GM23338 (cell line): ENCODE results near the gene RBPJL. TPM values are rescaled to one million over a fixed set of nuclear protein-coding genes. Genes with fewer than 3 reads are reported as not detected.
A peak's percentile ranks its signal among the peaks of the same experiment; 100 is the strongest.

ENCODE experiments used
- ATAC-seq: fragments of 200-7000 bp; cut with Tn5 transposase; 3 replicates; pipeline ENCODE4 v1.9.1; 2020
- DNase-seq: peaks from one replicate; pipeline ENCODE4 v3.0.0-alpha.2; 2015; ENCODE audit warnings: low spot score
- H2AFZ ChIP-seq: fragments of 200-600 bp; sonication (generic); 2 replicates; pipeline ENCODE4 v1.8.0; 2016; ENCODE audit warnings: antibody characterized with exemption, mild to moderate bottlenecking, moderate library complexity
- H3F3A ChIP-seq: fragments of 200-600 bp; sonication (generic); replicated peaks from 2 replicates; pipeline ENCODE4 v1.8.0; 2017; ENCODE audit warnings: antibody characterized with exemption, mixed run types, low read depth
- H3K27ac ChIP-seq: fragments of 200-600 bp; sonication (generic); 2 replicates; pipeline ENCODE4 v1.6.1; 2016; ENCODE audit warnings: low read depth
- H3K27me3 ChIP-seq: fragments of 200-600 bp; sonication (generic); 2 replicates; pipeline ENCODE4 v1.8.0; 2016; ENCODE audit warnings: mild to moderate bottlenecking, mixed run types, moderate library complexity; ENCODE audit not compliant: insufficient read depth
- H3K36me3 ChIP-seq: fragments of 200-600 bp; sonication (generic); 2 replicates; pipeline ENCODE4 v1.8.0; 2016; ENCODE audit warnings: mild to moderate bottlenecking; ENCODE audit not compliant: insufficient read depth
- H3K4me1 ChIP-seq: fragments of 200-600 bp; sonication (generic); 2 replicates; pipeline ENCODE4 v1.8.0; 2016; ENCODE audit warnings: mild to moderate bottlenecking, moderate library complexity; ENCODE audit not compliant: insufficient read depth
- H3K4me2 ChIP-seq: fragments of 200-600 bp; sonication (generic); 2 replicates; pipeline ENCODE4 v1.7.1; 2017; ENCODE audit warnings: mixed run types
- H3K4me3 ChIP-seq: fragments of 200-600 bp; sonication (generic); 2 replicates; pipeline ENCODE4 v1.6.1; 2016; ENCODE audit warnings: mixed run types
- H3K79me2 ChIP-seq: fragments of 200-600 bp; sonication (generic); replicated peaks from 2 replicates; pipeline ENCODE4 v1.8.0; 2017; ENCODE audit warnings: mild to moderate bottlenecking; ENCODE audit not compliant: insufficient read depth
- H3K9me2 ChIP-seq: fragments of 200-600 bp; sonication (generic); 2 replicates; pipeline ENCODE4 v1.8.0; 2017; ENCODE audit not compliant: insufficient read depth
- H4K20me1 ChIP-seq: fragments of 200-600 bp; sonication (generic); replicated peaks from 2 replicates; pipeline ENCODE4 v1.8.0; 2017; ENCODE audit warnings: mild to moderate bottlenecking; ENCODE audit not compliant: insufficient read depth
- H3K27ac Mint-ChIP-seq: 2 replicates; pipeline ENCODE4 v1.8.0; 2020; ENCODE audit warnings: inconsistent platforms, mild to moderate bottlenecking, moderate library complexity, mixed read lengths
- H3K27me3 Mint-ChIP-seq: 3 replicates; pipeline ENCODE4 v1.8.0; 2022; ENCODE audit warnings: low read depth, mild to moderate bottlenecking, moderate library complexity, mixed read lengths, inconsistent platforms; ENCODE audit not compliant: insufficient read depth, poor library complexity
- H3K36me3 Mint-ChIP-seq: 3 replicates; pipeline ENCODE4 v1.8.0; 2021; ENCODE audit warnings: low read depth, mild to moderate bottlenecking, inconsistent platforms, moderate library complexity, mixed read lengths
- H3K4me1 Mint-ChIP-seq: 3 replicates; pipeline ENCODE4 v1.8.0; 2020; ENCODE audit warnings: mild to moderate bottlenecking, inconsistent platforms, mixed read lengths
- H3K4me3 Mint-ChIP-seq: 3 replicates; pipeline ENCODE4 v1.8.0; 2021; ENCODE audit warnings: moderate library complexity, mild to moderate bottlenecking, inconsistent platforms, mixed read lengths
- H3K9me3 Mint-ChIP-seq: 3 replicates; pipeline ENCODE4 v1.8.0; 2020; ENCODE audit warnings: moderate library complexity, mild to moderate bottlenecking, inconsistent platforms, mixed read lengths
- CREB1 ChIP-seq: fragments of 250-450 bp; sonication (Bioruptor Pico); IDR thresholded peaks from 2 replicates; pipeline ENCODE4 v1.5.0; 2020; ENCODE audit warnings: low read depth, mild to moderate bottlenecking, moderate library complexity
- CTCF ChIP-seq, 2 experiments: fragments of 200-600 bp in 1 of 2; sonication (generic) in 1 of 2; conservative IDR thresholded peaks; 2 replicates each; pipeline versions ENCODE4 v1.5.1 to v1.6.1; 2016 to 2017; ENCODE audit warnings: antibody characterized with exemption in 2 of 2, low read depth in 2 of 2, mild to moderate bottlenecking in 2 of 2, moderate library complexity in 1 of 2
- ETS1 ChIP-seq: IDR thresholded peaks from 2 replicates; pipeline ENCODE4 v1.6.1; 2016; ENCODE audit warnings: antibody characterized with exemption
- EZH2 ChIP-seq: fragments of 200-600 bp; sonication (generic); IDR thresholded peaks from one replicate; pipeline ENCODE4 v1.8.0; 2017; ENCODE audit warnings: antibody characterized with exemption, mild to moderate bottlenecking, low read depth; ENCODE audit not compliant: unreplicated experiment
- EZH2phosphoT487 ChIP-seq: fragments of 200-600 bp; sonication (generic); IDR thresholded peaks from one replicate; pipeline ENCODE4 v1.8.1; 2018; ENCODE audit warnings: antibody characterized with exemption; ENCODE audit not compliant: unreplicated experiment
- JUNB ChIP-seq: IDR thresholded peaks from one replicate; pipeline ENCODE4 v1.6.1; 2016; ENCODE audit warnings: antibody characterized with exemption; ENCODE audit not compliant: unreplicated experiment
- POLR2AphosphoS5 ChIP-seq: IDR thresholded peaks from 2 replicates; pipeline ENCODE4 v1.6.1; 2016; ENCODE audit warnings: antibody characterized with exemption, low read depth
- STAT1 ChIP-seq: IDR thresholded peaks from one replicate; pipeline ENCODE4 v1.6.1; 2016; ENCODE audit warnings: antibody characterized with exemption; ENCODE audit not compliant: unreplicated experiment
- ZNF331 ChIP-seq: fragments of 250-450 bp; sonication (Bioruptor Pico); IDR thresholded peaks from 2 replicates; pipeline ENCODE4 v1.5.0; 2020; ENCODE audit warnings: low read depth, mild to moderate bottlenecking, moderate library complexity
- polyA plus RNA-seq: library from polyadenylated mRNA; unstranded; fragments of >200 nt; fragmentation: Nextera tagmentation; extraction: Ambion mirVana; gene quantifications from 2 replicates; pipeline ENCODE4 v1.2.1, GENCODE V29; 2016
- total RNA-seq: library from RNA; depleted of rRNA; stranded (reverse); fragments of >200 nt; shearing (Covaris generic); gene quantifications from 2 replicates; pipeline ENCODE4 v1.2.3, GENCODE V29; 2014

The RBPJL gene
- total and polyA plus RNA-seq, 2 experiments from 2014 or later = 0.44 to 0.66 TPM

GRCh38 chr20:45293041-45294002 is 13.3 kb upstream of the RBPJL start:
- peaks cover 42% of the 10 kb centered on the region for H3K27me3 ChIP-seq
- 0 out of 2 replicates have a peak, but pooled peaks cover 4% of the 10 kb centered on the region for H3F3A ChIP-seq
- DNase-seq (peak; percentile 95), ATAC-seq (peak; percentile 86)
- no peaks in the 10 kb centered on the region for H3K9me2 ChIP-seq
- no peaks in the 10 kb centered on the region for H3K79me2 ChIP-seq
- Mint-ChIP-seq H3K4me1 (peaks cover 10% of the 10 kb centered on the region), H3K36me3 (peaks cover 19% of the 10 kb centered on the region; the same call in 2 of the 3 replicates), H3K4me3 (peak overlapping the region; percentile 72), H3K9me3 (peaks cover 24% of the 10 kb centered on the region), H3K27ac (no peak overlapping the region), H3K27me3 (peaks cover 28% of the 10 kb centered on the region)
- peak; percentile 74 to 88 for TF ChIP-seq CTCF (conservative IDR thresholded peaks at IDR 0.05; ENCODE audit: low read depth in 2 of 2)
- TF ChIP-seq EZH2phosphoT487 = no peak
- TF ChIP-seq JUNB = no peak
- TF ChIP-seq POLR2AphosphoS5 = peak; percentile 43; the same call in 1 of the 2 replicates
- peak; percentile 46 for TF ChIP-seq EZH2
- H3K27ac ChIP-seq = no peak overlapping the region
- H2AFZ ChIP-seq = peak overlapping the region; percentile 98
- H4K20me1 ChIP-seq = no peaks in the 10 kb centered on the region
- 0 out of 2 replicates have a peak, but pooled peaks cover 2% of the 10 kb centered on the region for H3K4me1 ChIP-seq
- H3K4me2 ChIP-seq = peak overlapping the region; percentile 85
- no peaks in the 10 kb centered on the region; the same call in 1 of the 2 replicates for H3K36me3 ChIP-seq
- peak overlapping the region; percentile 64 for H3K4me3 ChIP-seq

GRCh38 chr20:45294003-45294368 is 12.7 kb upstream of the RBPJL start:
- H3K36me3 ChIP-seq = no peaks in the 10 kb centered on the region; the same call in 1 of the 2 replicates
- H3K9me3 Mint-ChIP-seq = peaks cover 24% of the 10 kb centered on the region
- peak overlapping the region; percentile 72 for H3K4me3 Mint-ChIP-seq
- H3K9me2 ChIP-seq = no peaks in the 10 kb centered on the region
- 0 out of 2 replicates have a peak, but pooled peaks cover 4% of the 10 kb centered on the region for H3F3A ChIP-seq
- ATAC-seq (no peak), DNase-seq (no peak)
- H3K4me3 ChIP-seq = peak overlapping the region; percentile 64; the same call in 1 of the 2 replicates
- no peaks in the 10 kb centered on the region for H4K20me1 ChIP-seq
- TF ChIP-seq ETS1 (no peak), JUNB (no peak), EZH2phosphoT487 (no peak), STAT1 (no peak), ZNF331 (CRISPR knock-in tag) (no peak), CREB1 (CRISPR knock-in tag) (no peak)
- H3K4me1 Mint-ChIP-seq = peaks cover 10% of the 10 kb centered on the region
- H3K79me2 ChIP-seq = no peaks in the 10 kb centered on the region
- no peak overlapping the region for H2AFZ ChIP-seq
- no peak overlapping the region for H3K27ac ChIP-seq
- H3K27me3 Mint-ChIP-seq = peaks cover 29% of the 10 kb centered on the region
- H3K4me2 ChIP-seq = no peak overlapping the region
- H3K4me1 ChIP-seq = 0 out of 2 replicates have a peak, but pooled peaks cover 2% of the 10 kb centered on the region
- peaks cover 19% of the 10 kb centered on the region; the same call in 2 of the 3 replicates for H3K36me3 Mint-ChIP-seq
- no peak overlapping the region for H3K27ac Mint-ChIP-seq
- peaks cover 42% of the 10 kb centered on the region for H3K27me3 ChIP-seq
